ENCODE measurements around the gene NUP107.

DNA sequence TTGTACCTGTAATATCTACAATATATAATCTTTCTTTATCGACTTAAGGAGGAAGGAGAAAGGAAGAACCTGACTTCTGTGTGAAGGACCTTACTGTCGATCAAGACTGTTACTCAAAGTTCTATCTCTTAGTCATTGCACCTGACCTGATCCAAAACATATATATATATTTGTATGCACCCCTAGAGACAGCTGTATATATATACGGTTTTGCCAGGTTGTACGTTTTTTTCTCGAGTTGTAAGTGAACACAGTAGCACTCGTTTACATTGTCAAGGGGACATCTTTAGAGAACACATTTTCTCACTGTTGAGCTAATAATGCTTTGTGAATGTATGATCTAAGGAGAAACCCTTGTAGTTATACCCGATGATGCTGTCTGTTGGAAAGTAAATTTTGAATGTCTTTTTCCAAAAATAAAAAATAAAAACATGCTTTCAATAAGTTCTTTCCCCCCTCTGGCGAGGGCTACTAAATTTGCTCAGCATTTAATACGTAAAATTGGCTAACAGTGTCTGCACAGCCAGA, 58.7 kb downstream of the NUP107 start:
- TF ChIP-seq, protein P1, sequence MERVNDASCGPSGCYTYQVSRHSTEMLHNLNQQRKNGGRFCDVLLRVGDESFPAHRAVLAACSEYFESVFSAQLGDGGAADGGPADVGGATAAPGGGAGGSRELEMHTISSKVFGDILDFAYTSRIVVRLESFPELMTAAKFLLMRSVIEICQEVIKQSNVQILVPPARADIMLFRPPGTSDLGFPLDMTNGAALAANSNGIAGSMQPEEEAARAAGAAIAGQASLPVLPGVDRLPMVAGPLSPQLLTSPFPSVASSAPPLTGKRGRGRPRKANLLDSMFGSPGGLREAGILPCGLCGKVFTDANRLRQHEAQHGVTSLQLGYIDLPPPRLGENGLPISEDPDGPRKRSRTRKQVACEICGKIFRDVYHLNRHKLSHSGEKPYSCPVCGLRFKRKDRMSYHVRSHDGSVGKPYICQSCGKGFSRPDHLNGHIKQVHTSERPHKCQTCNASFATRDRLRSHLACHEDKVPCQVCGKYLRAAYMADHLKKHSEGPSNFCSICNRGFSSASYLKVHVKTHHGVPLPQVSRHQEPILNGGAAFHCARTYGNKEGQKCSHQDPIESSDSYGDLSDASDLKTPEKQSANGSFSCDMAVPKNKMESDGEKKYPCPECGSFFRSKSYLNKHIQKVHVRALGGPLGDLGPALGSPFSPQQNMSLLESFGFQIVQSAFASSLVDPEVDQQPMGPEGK (CRISPR knock-in tag; IDR thresholded peaks at IDR 0.05; ENCODE audit: borderline replicate concordance), result no peak
- TF ChIP-seq TCF4 (CRISPR knock-in tag; IDR thresholded peaks at IDR 0.05; ENCODE audit: borderline replicate concordance) (no peak), ZFP30 (CRISPR knock-in tag; IDR thresholded peaks at IDR 0.05) (no peak)
- TF ChIP-seq, protein P2, sequence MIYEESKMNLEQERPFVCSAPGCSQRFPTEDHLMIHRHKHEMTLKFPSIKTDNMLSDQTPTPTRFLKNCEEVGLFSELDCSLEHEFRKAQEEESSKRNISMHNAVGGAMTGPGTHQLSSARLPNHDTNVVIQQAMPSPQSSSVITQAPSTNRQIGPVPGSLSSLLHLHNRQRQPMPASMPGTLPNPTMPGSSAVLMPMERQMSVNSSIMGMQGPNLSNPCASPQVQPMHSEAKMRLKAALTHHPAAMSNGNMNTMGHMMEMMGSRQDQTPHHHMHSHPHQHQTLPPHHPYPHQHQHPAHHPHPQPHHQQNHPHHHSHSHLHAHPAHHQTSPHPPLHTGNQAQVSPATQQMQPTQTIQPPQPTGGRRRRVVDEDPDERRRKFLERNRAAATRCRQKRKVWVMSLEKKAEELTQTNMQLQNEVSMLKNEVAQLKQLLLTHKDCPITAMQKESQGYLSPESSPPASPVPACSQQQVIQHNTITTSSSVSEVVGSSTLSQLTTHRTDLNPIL (CRISPR knock-in tag; IDR thresholded peaks at IDR 0.05; ENCODE audit: low read depth), result no peak
- TF ChIP-seq, protein P3, sequence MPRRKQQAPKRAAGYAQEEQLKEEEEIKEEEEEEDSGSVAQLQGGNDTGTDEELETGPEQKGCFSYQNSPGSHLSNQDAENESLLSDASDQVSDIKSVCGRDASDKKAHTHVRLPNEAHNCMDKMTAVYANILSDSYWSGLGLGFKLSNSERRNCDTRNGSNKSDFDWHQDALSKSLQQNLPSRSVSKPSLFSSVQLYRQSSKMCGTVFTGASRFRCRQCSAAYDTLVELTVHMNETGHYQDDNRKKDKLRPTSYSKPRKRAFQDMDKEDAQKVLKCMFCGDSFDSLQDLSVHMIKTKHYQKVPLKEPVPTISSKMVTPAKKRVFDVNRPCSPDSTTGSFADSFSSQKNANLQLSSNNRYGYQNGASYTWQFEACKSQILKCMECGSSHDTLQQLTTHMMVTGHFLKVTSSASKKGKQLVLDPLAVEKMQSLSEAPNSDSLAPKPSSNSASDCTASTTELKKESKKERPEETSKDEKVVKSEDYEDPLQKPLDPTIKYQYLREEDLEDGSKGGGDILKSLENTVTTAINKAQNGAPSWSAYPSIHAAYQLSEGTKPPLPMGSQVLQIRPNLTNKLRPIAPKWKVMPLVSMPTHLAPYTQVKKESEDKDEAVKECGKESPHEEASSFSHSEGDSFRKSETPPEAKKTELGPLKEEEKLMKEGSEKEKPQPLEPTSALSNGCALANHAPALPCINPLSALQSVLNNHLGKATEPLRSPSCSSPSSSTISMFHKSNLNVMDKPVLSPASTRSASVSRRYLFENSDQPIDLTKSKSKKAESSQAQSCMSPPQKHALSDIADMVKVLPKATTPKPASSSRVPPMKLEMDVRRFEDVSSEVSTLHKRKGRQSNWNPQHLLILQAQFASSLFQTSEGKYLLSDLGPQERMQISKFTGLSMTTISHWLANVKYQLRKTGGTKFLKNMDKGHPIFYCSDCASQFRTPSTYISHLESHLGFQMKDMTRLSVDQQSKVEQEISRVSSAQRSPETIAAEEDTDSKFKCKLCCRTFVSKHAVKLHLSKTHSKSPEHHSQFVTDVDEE (CRISPR knock-in tag; IDR thresholded peaks at IDR 0.05), result no peak
